ENCODE data around the gene NOP53. TPM values are rescaled to one million over a fixed set of nuclear protein-coding genes. Genes with fewer than 3 reads are reported as not detected.
"Not testable (repeated sequence)": the region's sequence is repeated elsewhere in the genome, so short reads cannot be mapped to it uniquely, and the experiment has no call there.

The NOP53 gene
- total RNA-seq, 3 donors from 2014 or later (not counting 1 experiment from before 2014, with no cell fraction given) = 416 to 445 (median 428) TPM

DNA sequence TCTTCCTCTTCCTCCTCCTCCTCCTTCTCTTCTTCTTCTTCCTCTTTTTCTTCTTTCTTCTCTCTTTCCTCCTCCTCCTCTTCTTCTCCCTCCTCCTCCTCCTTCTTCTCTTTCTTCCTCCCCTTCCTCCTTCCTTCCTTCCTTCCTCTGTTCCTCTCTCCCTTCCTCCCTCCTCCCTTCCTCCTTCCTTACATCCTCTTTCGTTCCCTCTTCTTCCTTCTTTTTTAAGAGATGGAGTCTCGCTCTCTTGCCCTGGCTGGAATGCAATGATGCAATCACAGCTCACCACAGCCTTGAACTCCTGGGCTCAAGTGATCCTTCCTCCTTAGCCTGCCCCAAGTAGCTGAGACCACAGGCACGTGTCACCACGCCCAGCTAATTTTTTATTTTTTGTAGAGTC, 18.9 kb upstream of the NOP53 start:
- 75% methylated on average over 4 of the region's 4 CpGs for WGBS (ENCODE audit: insufficient coverage)
- no peak overlapping the region for H3K4me3 ChIP-seq (ENCODE audit: low read length)
- H3K9me3 Mint-ChIP-seq = no peaks in the 10 kb centered on the region
- peaks cover 35 to 38% of the 10 kb centered on the region in 2 donors for H3K27me3 Mint-ChIP-seq (ENCODE audit: low read depth in 2 of 2)
- H3K27me3 ChIP-seq (ENCODE audit: control insufficient read depth, insufficient read depth, low read length) = peaks cover 14% of the 10 kb centered on the region
- peaks cover 12% of the 10 kb centered on the region for H3K4me1 ChIP-seq (ENCODE audit: control insufficient read depth, insufficient read depth, low read length)
- no peak overlapping the region for H3K27ac Mint-ChIP-seq
- TF ChIP-seq, protein P1, sequence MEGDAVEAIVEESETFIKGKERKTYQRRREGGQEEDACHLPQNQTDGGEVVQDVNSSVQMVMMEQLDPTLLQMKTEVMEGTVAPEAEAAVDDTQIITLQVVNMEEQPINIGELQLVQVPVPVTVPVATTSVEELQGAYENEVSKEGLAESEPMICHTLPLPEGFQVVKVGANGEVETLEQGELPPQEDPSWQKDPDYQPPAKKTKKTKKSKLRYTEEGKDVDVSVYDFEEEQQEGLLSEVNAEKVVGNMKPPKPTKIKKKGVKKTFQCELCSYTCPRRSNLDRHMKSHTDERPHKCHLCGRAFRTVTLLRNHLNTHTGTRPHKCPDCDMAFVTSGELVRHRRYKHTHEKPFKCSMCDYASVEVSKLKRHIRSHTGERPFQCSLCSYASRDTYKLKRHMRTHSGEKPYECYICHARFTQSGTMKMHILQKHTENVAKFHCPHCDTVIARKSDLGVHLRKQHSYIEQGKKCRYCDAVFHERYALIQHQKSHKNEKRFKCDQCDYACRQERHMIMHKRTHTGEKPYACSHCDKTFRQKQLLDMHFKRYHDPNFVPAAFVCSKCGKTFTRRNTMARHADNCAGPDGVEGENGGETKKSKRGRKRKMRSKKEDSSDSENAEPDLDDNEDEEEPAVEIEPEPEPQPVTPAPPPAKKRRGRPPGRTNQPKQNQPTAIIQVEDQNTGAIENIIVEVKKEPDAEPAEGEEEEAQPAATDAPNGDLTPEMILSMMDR (IDR thresholded peaks at IDR 0.05) = no peak
- H3K9me3 ChIP-seq (ENCODE audit: control insufficient read depth, insufficient read depth, low read length) = no peaks in the 10 kb centered on the region
- no peak overlapping the region for H3K27ac ChIP-seq (ENCODE audit: low read length)
- DNase-seq (no peak), ATAC-seq (no peak)
- no peaks in the 10 kb centered on the region for H3K36me3 ChIP-seq (ENCODE audit: control insufficient read depth, insufficient read depth, low read length)
- peaks cover 9 to 17% of the 10 kb centered on the region in 2 donors for H3K4me1 Mint-ChIP-seq
- no peak overlapping the region for H3K4me3 Mint-ChIP-seq
- intact Hi-C loops (cut with micrococcal nuclease) = no loop called here
- no peaks in the 10 kb centered on the region for H3K36me3 Mint-ChIP-seq

DNA sequence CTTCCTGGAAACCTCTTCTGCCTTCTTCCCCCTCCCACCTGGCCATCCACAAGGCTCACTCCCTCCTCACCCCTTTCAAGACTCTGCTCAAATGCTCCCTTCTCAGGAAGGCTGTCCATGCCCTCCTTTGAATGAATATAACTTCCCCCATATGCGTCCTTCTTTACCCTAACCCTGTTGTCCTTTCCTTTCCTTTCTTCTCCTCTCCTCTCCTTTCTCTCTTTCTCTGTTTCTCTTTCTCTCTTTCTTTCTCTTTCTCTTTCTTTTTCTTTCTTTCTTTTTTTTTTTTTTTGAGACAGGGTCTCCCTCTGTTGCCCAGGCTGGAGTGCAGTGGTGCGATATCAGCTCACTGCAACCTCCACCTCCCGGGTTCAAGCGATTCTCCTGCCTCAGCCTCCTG, 17.1 kb upstream of the NOP53 start:
- H3K27ac Mint-ChIP-seq; DNase-seq; H3K4me3 ChIP-seq (ENCODE audit: low read length); H3K36me3 Mint-ChIP-seq; H3K9me3 ChIP-seq (ENCODE audit: control insufficient read depth, insufficient read depth, low read length); intact Hi-C loops (cut with micrococcal nuclease); H3K4me3 Mint-ChIP-seq; H3K36me3 ChIP-seq (ENCODE audit: control insufficient read depth, insufficient read depth, low read length); H3K9me3 Mint-ChIP-seq; ATAC-seq; H3K27ac ChIP-seq (ENCODE audit: low read length): not testable (repeated sequence)
- Histone ChIP-seq H3K27me3 (ENCODE audit: control insufficient read depth, insufficient read depth, low read length) (peaks cover 14% of the 10 kb centered on the region), H3K4me1 (ENCODE audit: control insufficient read depth, insufficient read depth, low read length) (peaks cover 12% of the 10 kb centered on the region)
- peaks cover 9 to 17% of the 10 kb centered on the region in 2 donors for H3K4me1 Mint-ChIP-seq
- 88% methylated on average over 4 of the region's 4 CpGs for WGBS (ENCODE audit: insufficient coverage)
- H3K27me3 Mint-ChIP-seq (ENCODE audit: low read depth in 2 of 2) = peaks cover 35 to 36% of the 10 kb centered on the region in 2 donors

DNA sequence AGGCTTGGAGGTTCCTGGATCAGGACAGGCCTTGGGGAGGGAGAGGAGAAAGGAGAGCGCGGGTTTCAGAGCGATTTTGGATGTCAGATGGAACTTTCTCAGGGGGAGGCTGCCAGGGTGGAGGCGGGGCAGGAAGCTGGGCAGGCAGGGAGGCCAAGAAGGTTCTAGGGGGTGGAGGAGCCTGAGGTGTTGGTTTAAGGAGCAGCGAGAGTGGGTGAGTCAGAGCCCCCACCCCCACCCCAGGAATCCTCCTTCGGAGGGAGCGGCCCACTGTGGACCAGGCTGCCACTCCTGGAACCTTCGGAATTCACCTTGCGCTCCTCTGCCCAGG, 15.9 kb upstream of the NOP53 start:
- H3K27me3 Mint-ChIP-seq (ENCODE audit: low read depth in 2 of 2) = peaks cover 40 to 44% of the 10 kb centered on the region in 2 donors
- no peaks in the 10 kb centered on the region for H3K9me3 ChIP-seq (ENCODE audit: control insufficient read depth, insufficient read depth, low read length)
- intact Hi-C loops (cut with micrococcal nuclease) = no loop called here
- H3K9me3 Mint-ChIP-seq = no peaks in the 10 kb centered on the region
- H3K36me3 Mint-ChIP-seq = no peaks in the 10 kb centered on the region
- WGBS (ENCODE audit: insufficient coverage) = 9% methylated on average over 9 of the region's 9 CpGs
- H3K27ac Mint-ChIP-seq = no peak overlapping the region
- H3K4me1 Mint-ChIP-seq = peaks cover 9 to 17% of the 10 kb centered on the region in 2 donors
- TF ChIP-seq, protein P1 (IDR thresholded peaks at IDR 0.05) = no peak
- no peak for DNase-seq
- no peak overlapping the region for H3K4me3 ChIP-seq (ENCODE audit: low read length)
- H3K36me3 ChIP-seq (ENCODE audit: control insufficient read depth, insufficient read depth, low read length) = no peaks in the 10 kb centered on the region
- ATAC-seq = peak in 1 of 3 donors; percentile 8
- peak overlapping the region; percentile 47 for H3K4me3 Mint-ChIP-seq
- no peak overlapping the region for H3K27ac ChIP-seq (ENCODE audit: low read length)
- H3K4me1 ChIP-seq (ENCODE audit: control insufficient read depth, insufficient read depth, low read length) = peaks cover 12% of the 10 kb centered on the region
- peaks cover 14% of the 10 kb centered on the region for H3K27me3 ChIP-seq (ENCODE audit: control insufficient read depth, insufficient read depth, low read length)

DNA sequence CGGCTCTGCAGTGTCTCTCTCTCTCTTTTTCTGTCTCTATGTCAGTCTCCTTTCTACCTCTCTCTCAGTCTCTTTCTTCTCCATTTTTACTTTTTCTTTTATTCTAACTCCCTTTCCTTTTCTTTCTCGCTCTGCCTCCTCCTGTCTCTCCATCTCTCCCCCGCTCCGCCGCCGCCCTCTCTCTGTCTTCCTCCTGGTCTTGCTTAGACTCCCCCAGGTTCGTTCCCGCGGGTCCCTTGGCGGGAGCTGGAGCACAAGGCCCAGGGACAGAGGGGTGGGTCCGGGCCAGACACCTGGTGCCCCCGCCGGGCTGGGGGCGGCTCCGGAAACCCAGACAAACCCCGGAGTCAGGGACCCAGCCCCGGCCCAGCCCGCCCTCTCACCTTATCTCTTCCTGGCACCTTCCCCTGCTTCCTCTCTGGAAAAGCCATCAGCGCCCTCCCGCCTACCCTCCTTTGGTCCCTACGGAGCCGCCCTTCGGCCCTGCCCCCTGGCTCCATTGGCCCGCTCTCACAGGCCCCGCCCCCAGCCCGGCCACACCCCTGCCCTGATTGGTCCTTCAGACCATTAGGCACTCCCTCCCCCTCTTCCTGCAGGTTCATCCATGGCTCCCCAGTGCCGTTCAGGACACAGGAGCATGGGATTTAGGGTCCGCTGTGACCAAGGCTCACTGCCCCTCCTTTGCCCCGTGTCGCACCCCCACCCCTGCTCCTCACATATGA, 15.4 kb upstream of the NOP53 start:
- intact Hi-C loops (cut with micrococcal nuclease) = no loop called here
- DNase-seq = peak in 1 of 2 donors; percentile 28
- Mint-ChIP-seq H3K4me3 (peak overlapping the region; percentile 40), H3K9me3 (no peaks in the 10 kb centered on the region), H3K27me3 (ENCODE audit: low read depth in 2 of 2) (peaks cover 40 to 44% of the 10 kb centered on the region in 2 donors), H3K27ac (no peak overlapping the region), H3K36me3 (no peaks in the 10 kb centered on the region), H3K4me1 (peaks cover 9 to 17% of the 10 kb centered on the region in 2 donors)
- Histone ChIP-seq H3K4me1 (ENCODE audit: control insufficient read depth, insufficient read depth, low read length) (peaks cover 12% of the 10 kb centered on the region), H3K27me3 (ENCODE audit: control insufficient read depth, insufficient read depth, low read length) (peaks cover 14% of the 10 kb centered on the region), H3K4me3 (ENCODE audit: low read length) (no peak overlapping the region), H3K36me3 (ENCODE audit: control insufficient read depth, insufficient read depth, low read length) (no peaks in the 10 kb centered on the region), H3K9me3 (ENCODE audit: control insufficient read depth, insufficient read depth, low read length) (no peaks in the 10 kb centered on the region), H3K27ac (ENCODE audit: low read length) (no peak overlapping the region)
- WGBS (ENCODE audit: insufficient coverage) = 5% methylated on average over 30 of the region's 30 CpGs
- peak in 1 of 3 donors; percentile 53 for ATAC-seq
- TF ChIP-seq, protein P1 (IDR thresholded peaks at IDR 0.05) = no peak
